Measurements from ENCODE around the gene TMEM114.

DNA sequence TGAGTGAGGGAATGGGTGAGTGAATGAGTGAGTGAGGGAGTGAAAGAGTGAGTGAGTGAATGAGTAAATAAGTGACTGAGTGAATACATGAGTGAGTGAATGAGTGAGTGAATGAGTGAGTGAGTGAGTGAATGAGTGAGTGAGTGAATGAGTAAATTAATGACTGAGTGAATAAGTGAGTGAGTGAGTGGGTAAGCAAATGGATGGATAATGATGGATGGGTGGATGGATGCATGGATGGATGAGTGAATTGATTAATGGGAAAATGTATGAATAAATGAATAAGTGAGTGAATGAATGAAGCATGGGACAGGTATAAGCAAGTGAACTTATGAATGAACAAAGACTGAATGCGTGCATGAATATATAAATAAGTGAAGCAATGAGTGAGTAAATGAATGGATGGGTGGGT lies 25.4 kb downstream of the TMEM114 start:
- TF ChIP-seq, protein P1, sequence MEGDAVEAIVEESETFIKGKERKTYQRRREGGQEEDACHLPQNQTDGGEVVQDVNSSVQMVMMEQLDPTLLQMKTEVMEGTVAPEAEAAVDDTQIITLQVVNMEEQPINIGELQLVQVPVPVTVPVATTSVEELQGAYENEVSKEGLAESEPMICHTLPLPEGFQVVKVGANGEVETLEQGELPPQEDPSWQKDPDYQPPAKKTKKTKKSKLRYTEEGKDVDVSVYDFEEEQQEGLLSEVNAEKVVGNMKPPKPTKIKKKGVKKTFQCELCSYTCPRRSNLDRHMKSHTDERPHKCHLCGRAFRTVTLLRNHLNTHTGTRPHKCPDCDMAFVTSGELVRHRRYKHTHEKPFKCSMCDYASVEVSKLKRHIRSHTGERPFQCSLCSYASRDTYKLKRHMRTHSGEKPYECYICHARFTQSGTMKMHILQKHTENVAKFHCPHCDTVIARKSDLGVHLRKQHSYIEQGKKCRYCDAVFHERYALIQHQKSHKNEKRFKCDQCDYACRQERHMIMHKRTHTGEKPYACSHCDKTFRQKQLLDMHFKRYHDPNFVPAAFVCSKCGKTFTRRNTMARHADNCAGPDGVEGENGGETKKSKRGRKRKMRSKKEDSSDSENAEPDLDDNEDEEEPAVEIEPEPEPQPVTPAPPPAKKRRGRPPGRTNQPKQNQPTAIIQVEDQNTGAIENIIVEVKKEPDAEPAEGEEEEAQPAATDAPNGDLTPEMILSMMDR (IDR thresholded peaks at IDR 0.05) = no peak
- TF ChIP-seq ZFX (IDR thresholded peaks at IDR 0.05; ENCODE audit: borderline replicate concordance) = no peak
